HK-2 (cell line): ENCODE data around the gene COASY.

ENCODE experiments used
- DNase-seq: peaks from one replicate; pipeline ENCODE4 v3.0.0-alpha.2; 2018; ENCODE audit not compliant: unreplicated experiment

Gene COASY

GRCh38 chr17:42561897-42562387 lies at the start of gene COASY:
Gene COASY (plus strand): TSS chr17:42562148. CDS start chr17:42562623, 475 bp downstream.
- peak; percentile 97 for DNase-seq

GRCh38 chr17:42512246-42512645 lies 49.7 kb upstream of the COASY start:
- DNase-seq, result no peak

DNA sequence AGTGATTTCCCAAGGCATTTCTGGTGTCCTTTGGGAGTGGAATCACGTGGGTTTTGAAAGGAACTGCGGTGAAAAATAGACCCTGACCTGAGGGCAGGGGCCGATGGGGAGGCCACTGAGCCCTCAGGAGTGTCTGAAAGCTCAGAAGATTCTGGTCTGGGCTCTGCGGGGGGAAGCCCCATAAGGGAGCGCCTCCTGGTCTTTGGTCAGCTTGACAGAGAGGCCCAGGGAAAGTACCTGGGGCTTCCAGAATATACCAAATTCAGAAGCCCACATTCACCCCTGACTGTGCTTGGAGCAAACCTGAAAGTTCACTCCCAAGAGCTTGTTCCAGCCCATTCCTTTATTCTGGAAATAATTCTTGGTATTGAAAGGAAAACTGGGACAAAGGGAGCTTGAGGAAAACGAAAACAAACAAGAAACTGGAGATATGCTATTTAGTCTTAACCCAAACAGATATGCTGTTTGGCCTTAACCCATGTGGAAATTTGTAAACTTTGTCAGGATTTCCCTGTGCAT lies 49.2 kb upstream of the COASY start:
- DNase-seq, result no peak

DNA sequence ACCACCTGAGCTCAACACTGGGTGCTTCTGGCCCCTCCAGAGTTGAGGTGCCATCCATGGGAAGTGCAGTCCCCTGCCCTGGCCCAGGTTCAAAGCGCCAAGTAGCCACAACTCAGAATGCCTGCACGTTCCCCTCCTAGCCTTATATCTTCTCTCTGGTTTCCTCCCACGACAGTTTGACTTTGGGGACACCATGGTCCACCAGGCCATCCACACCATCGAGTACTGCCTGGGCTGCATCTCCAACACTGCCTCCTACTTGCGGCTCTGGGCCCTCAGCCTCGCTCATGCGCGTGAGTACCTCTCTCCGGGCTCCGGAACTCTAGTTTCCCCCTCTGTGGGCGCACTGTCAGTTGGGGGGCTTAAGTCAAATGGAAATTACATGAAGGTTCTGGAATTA lies 48.3 kb upstream of the COASY start:
- DNase-seq, result no peak

GRCh38 chr17:42514279-42514678 lies 47.7 kb upstream of the COASY start:
- DNase-seq, result no peak

DNA sequence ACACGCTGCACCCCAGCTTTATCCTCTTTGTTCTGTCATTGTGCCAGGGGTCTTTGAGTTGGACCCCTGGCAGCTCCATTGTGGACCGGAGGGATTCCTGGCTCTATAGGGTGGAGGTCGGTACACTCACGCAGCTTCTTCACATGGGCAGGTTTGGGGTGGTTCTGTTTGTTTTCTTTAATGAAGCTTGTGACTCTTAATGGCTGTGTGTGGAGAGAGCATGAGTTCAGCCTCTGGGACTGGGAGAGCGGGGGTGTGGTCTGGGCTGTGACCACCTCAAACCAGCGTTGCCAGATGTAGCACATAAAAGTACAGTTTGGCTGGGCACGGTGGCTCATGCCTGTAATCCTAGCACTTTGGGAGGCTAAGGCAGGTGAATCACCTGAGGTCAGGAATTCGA lies 47.1 kb upstream of the COASY start:
- no peak for DNase-seq

DNA sequence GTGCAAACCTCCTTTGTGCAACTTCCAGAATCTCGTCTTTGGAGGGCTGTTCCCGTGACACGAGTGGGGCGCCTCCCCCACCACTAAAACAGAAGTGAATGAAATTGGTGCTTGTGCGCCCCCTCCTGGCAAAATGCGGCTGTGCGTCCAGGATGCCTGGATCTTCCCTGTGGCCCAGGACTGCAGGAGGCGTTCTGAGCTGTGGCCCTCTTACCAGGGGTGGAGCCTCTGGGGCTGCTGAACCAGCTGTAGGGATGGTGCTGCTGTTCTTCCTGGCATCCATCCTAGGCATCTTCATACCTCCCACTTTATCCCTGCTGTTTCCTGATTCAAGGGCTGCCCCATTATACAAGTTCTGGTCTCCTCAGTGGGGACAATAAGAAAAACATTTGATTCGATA lies 44.4 kb upstream of the COASY start:
- DNase-seq, result peak; percentile 93

- peak; percentile 88 for DNase-seq
These were observed 43.7 kb upstream of the COASY start for GRCh38 chr17:42518046-42518754.

- DNase-seq, result peak; percentile 57
These were observed 43.0 kb upstream of the COASY start for GRCh38 chr17:42518755-42519545.

DNA sequence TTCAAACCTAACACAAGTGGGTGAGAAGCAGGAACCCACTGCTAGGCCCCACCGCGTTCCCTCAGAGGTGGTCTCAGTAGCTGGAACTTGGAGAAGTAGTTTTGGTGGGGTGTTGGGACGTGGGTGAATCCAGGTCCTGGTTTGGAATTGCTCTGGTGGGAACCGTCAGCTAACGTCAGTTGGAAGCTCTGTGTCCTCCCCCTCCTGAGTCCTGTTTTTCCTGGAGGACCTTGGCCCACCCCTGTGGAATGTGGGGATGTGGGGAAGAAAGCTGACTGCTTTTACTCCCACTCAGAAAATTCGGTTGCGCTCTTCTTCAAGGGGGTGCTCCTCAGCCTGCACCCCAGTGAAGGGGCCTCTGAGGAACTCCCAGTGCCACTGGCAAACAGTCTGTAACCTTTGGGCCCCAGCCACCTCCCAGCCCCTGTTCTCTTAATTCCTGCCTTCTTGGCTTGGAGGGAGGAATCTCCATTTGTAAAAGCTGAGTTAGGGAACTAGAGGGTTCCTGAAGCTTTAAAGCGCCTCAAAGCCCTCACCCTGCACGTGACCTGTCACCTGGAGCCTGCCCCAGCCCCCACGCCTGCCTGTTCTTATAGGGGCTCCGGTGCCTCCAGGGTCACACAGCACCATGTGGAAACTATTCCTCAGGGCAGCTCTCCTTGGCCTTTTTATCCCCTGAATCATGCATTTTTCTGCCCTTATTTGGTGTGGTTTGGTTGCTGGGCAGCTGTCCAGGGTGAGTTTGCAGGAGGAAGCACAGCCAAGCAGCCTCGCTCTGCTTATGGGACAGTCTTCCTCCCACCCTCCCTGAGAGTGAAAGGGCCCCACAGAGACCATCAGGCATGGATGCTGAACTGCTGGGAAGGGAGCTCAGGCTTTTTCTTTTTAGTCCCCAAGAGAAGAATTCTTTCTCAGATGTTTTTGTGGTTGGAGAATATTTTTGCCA lies 42.1 kb upstream of the COASY start:
- DNase-seq, result peak; percentile 92

- DNase-seq, result no peak
These were observed 41.4 kb upstream of the COASY start for GRCh38 chr17:42520540-42520951.

- peak; percentile 47 for DNase-seq
These were observed 40.9 kb upstream of the COASY start for GRCh38 chr17:42521036-42521435.

GRCh38 chr17:42521666-42522262 lies 40.2 kb upstream of the COASY start:
- DNase-seq, result no peak

GRCh38 chr17:42522263-42522790 lies 39.6 kb upstream of the COASY start:
- DNase-seq, result no peak

DNA sequence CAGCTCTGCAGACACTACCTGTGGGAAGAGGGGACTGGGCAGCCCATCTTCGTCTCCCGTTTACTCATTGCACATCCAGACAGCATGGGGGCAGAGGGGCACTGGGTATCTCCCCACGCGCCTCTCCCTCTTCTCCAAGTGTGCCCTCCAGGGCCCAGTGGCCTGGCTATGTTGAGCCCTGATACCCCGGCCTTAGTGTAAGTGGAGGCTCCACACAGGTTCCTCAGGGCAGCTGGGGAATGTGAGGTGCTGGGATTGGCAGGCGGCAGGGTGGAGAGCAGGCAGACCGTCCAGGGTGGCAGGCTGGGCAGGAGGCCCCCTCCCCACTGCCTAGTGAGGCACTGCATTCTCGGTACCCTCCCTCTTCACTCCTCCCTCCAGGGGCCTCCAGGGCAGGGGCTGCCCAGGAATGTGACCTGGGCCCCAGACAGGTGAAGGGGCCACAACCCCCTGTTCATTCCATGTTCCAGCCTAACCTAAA lies 39.1 kb upstream of the COASY start:
- no peak for DNase-seq

GRCh38 chr17:42525221-42525620 lies 36.7 kb upstream of the COASY start:
- no peak for DNase-seq

- DNase-seq, result no peak
These were observed 35.9 kb upstream of the COASY start for GRCh38 chr17:42526031-42526444.

- no peak for DNase-seq
These were observed 34.0 kb upstream of the COASY start for GRCh38 chr17:42527932-42528331.

DNA sequence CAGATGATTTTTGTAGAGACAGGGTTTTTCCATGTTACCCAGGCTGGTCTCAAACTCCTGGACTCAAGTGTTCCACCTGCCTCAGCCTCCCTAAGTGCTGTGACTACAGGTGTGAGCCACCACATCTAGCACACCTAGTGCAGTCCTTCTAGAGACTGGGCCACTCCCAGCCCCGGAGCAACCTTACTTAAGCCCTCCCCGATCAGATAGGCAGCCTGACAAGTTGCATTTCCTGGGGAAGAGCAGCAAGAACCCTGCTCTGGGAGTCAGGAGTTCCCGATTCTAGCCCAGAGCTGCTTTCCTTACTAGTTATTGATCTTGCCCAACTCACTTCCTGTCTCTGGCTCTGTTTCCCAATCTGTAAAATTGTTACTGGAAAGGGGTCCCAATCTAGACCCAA lies 32.9 kb upstream of the COASY start:
- no peak for DNase-seq

GRCh38 chr17:42530952-42531454 lies 30.9 kb upstream of the COASY start:
- no peak for DNase-seq
